Adrenal gland (tissue), 5 donors: Measurements from ENCODE around the gene BICD1.

Experiments
- CTCF ChIP-seq, 6 experiments: fragments of 450-650 bp in 4 of 6; fragments of 200-600 bp in 2 of 6; sonication (generic) in 1 of 6; IDR thresholded peaks; 1 replicate in 5 of 6; 2 replicates in 1 of 6; pipeline versions ENCODE4 v1.5.1 to v1.8.0; 2016 to 2021; ENCODE audit warnings: antibody characterized with exemption in 6 of 6, mild to moderate bottlenecking in 2 of 6, moderate library complexity in 1 of 6
- POLR2A ChIP-seq, 2 donors: fragments of 450-650 bp; IDR thresholded peaks; one replicate each; pipeline ENCODE4 v1.6.1; 2017; ENCODE audit warnings: antibody characterized with exemption in 2 of 2, mild to moderate bottlenecking in 2 of 2, moderate library complexity in 1 of 2
- donor health status: DM: no; HTN: no; CAD: no.

- TF ChIP-seq POLR2A (IDR thresholded peaks at IDR 0.05) (no peak), CTCF (IDR thresholded peaks at IDR 0.05) (no peak)
Observed at GRCh38 chr12:32117316-32117715, 10.7 kb downstream of the BICD1 start.
